GM06990 (cell line): Measurements from ENCODE around the gene MYO16.

ENCODE experiments used
- DNase-seq: peaks from one replicate; pipeline ENCODE4 v3.0.0-alpha.2; 2011; ENCODE audit not compliant: insufficient read length; ENCODE audit errors: extremely low read depth
- H3K27me3 ChIP-seq: replicated peaks from 2 replicates; pipeline ENCODE4 v1.6.0; 2011; ENCODE audit warnings: low read length; ENCODE audit not compliant: control insufficient read depth, insufficient read depth
- H3K36me3 ChIP-seq: 2 replicates; pipeline ENCODE4 v1.5.1; 2011; ENCODE audit warnings: low read length; ENCODE audit not compliant: control insufficient read depth, insufficient read depth
- H3K4me3 ChIP-seq: replicated peaks from 2 replicates; pipeline ENCODE4 v1.5.1; 2011; ENCODE audit warnings: low read depth, mild to moderate bottlenecking, control low read depth, low read length
- TF ChIP-seq, protein P1 (sequence below): IDR thresholded peaks from 2 replicates; pipeline ENCODE4 v1.5.1; 2011; ENCODE audit warnings: low read length, control low read depth, mild to moderate bottlenecking, inconsistent platforms; ENCODE audit not compliant: insufficient read depth, poor library complexity, severe bottlenecking

MYO16 gene

GRCh38 chr13:108943842-108944241 is 314.4 kb downstream of the MYO16 start:
- Histone ChIP-seq H3K4me3 (no peak overlapping the region), H3K27me3 (no peaks in the 10 kb centered on the region), H3K36me3 (no peaks in the 10 kb centered on the region)
- TF ChIP-seq, protein P1, sequence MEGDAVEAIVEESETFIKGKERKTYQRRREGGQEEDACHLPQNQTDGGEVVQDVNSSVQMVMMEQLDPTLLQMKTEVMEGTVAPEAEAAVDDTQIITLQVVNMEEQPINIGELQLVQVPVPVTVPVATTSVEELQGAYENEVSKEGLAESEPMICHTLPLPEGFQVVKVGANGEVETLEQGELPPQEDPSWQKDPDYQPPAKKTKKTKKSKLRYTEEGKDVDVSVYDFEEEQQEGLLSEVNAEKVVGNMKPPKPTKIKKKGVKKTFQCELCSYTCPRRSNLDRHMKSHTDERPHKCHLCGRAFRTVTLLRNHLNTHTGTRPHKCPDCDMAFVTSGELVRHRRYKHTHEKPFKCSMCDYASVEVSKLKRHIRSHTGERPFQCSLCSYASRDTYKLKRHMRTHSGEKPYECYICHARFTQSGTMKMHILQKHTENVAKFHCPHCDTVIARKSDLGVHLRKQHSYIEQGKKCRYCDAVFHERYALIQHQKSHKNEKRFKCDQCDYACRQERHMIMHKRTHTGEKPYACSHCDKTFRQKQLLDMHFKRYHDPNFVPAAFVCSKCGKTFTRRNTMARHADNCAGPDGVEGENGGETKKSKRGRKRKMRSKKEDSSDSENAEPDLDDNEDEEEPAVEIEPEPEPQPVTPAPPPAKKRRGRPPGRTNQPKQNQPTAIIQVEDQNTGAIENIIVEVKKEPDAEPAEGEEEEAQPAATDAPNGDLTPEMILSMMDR, result no peak
- DNase-seq, result no peak

DNA sequence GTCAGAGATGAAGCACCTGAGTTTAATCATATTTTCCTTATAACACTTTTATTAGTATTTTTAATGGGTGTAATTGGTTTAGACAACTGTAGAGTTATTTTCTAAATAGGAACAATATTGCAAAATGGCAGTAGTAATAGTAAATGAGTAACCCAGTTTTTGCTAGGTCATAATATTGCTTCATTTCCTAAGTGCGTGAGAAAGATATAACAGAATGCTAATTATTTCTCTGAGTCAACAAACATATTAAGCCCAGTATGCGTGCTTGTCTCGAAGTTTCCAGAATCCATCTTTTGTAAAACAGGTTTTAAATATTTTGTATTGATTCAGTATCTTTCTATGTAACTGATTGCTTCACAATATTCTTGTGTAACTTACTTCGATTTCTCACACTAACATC is 315.3 kb downstream of the MYO16 start:
- TF ChIP-seq, protein P1, result no peak
- no peak overlapping the region for H3K4me3 ChIP-seq
- no peak for DNase-seq
- H3K36me3 ChIP-seq, result no peaks in the 10 kb centered on the region
- H3K27me3 ChIP-seq, result no peaks in the 10 kb centered on the region

- TF ChIP-seq, protein P1, result no peak
- no peak for DNase-seq
- Histone ChIP-seq H3K27me3 (no peaks in the 10 kb centered on the region), H3K36me3 (no peaks in the 10 kb centered on the region), H3K4me3 (no peak overlapping the region)
These were observed 318.2 kb downstream of the MYO16 start for GRCh38 chr13:108947551-108948030.

GRCh38 chr13:108948251-108948671 is 318.9 kb downstream of the MYO16 start:
- TF ChIP-seq, protein P1, result no peak
- no peaks in the 10 kb centered on the region for H3K36me3 ChIP-seq
- no peak overlapping the region for H3K4me3 ChIP-seq
- no peaks in the 10 kb centered on the region for H3K27me3 ChIP-seq
- DNase-seq, result no peak

- Histone ChIP-seq H3K4me3 (no peak overlapping the region), H3K36me3 (no peaks in the 10 kb centered on the region), H3K27me3 (no peaks in the 10 kb centered on the region)
- TF ChIP-seq, protein P1, result no peak
- no peak for DNase-seq
These were observed 321.1 kb downstream of the MYO16 start for GRCh38 chr13:108950333-108951010.
